ENCODE data around the gene NCAPH2.

- TF ChIP-seq ZNF24 (IDR thresholded peaks at IDR 0.05) (no peak), SIX5 (IDR thresholded peaks at IDR 0.05; ENCODE audit: borderline replicate concordance in 1 of 2, insufficient read depth in 1 of 2, low read depth in 1 of 2, low read length in 2 of 2) (no peak), SP1 (CRISPR knock-in tag; IDR thresholded peaks at IDR 0.05) (no peak), GTF3C2 (IDR thresholded peaks at IDR 0.05; ENCODE audit: borderline replicate concordance, extremely low read depth, insufficient read length) (no peak), CTCF (IDR thresholded peaks at IDR 0.05 in 2 of 3, conservative IDR thresholded peaks at IDR 0.05 in 1 of 3; ENCODE audit: insufficient read depth in 2 of 3, low read depth in 1 of 3, low read length in 3 of 3) (no peak), POLR2AphosphoS5 (IDR thresholded peaks at IDR 0.05; ENCODE audit: control insufficient read depth, insufficient read depth, low read depth, low read length) (no peak)
Measured at GRCh38 chr22:50481045-50481439, 27.0 kb upstream of the NCAPH2 start.
